ENCODE measurements around the gene VWA8. TPM values are rescaled to one million over a fixed set of nuclear protein-coding genes. Genes with fewer than 3 reads are reported as not detected.

VWA8 gene
- polyA plus RNA-seq, 1 donor (not counting 4 experiments of a cell fraction or from before 2014, with no cell fraction given), result 17.8 TPM

DNA sequence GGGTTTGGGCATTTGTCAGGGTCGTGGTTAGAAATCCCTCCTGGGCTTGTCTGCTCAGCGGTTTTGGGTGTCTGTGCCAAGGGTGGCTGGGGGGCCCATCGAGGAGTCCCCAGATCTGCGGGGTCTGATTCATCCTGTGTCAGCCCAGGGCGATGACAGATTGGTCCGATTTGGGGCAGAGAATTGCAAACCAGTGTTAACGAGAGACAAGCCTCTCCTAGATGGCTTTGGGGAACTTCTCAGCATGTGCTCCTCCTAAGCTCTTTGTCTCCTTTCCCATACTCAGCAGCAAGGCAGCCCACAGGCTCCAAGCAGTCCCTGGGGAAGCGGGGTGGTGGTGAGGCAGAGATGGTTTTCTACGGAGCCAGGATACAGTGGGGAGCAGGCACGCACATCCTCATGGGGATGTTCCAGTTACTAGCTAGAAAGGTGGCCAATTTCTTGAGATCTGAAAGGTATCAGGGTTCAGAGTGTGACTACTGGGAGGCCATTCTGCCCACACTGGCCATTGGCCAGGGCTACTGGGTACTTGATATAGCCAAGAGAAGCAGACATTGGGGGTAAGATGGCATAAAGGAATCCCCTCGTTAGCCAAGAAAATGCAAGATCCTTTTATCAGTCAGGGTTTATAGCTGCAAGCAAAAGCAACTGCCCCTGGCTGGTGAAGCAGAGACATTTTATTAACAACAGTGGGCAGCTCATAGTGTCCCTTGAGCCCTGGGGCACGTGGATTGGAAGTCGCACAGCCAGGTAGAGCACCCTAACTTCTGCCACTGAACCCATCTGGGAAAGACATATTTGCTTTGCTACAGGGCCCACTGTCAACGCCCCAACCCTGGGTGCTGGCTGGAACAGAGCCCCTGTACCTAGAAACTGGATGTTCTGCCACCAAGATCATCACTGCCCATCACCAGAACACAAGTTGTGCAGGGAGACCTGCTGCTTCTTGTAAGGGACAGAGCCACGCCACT, 440.0 kb downstream of the VWA8 start:
- peaks cover 5% of the 10 kb centered on the region for H3K27me3 ChIP-seq (ENCODE audit: control insufficient read depth, extremely low read depth, insufficient read depth, low read length)
- no peak overlapping the region for H3K9ac ChIP-seq (ENCODE audit: control insufficient read depth, extremely low read depth, insufficient read depth, low read length)
- dilution Hi-C loops (cut with MboI; ENCODE audit: extremely low pct_ligation_motif_present, low sequenced_read_pairs), result no loop called here

DNA sequence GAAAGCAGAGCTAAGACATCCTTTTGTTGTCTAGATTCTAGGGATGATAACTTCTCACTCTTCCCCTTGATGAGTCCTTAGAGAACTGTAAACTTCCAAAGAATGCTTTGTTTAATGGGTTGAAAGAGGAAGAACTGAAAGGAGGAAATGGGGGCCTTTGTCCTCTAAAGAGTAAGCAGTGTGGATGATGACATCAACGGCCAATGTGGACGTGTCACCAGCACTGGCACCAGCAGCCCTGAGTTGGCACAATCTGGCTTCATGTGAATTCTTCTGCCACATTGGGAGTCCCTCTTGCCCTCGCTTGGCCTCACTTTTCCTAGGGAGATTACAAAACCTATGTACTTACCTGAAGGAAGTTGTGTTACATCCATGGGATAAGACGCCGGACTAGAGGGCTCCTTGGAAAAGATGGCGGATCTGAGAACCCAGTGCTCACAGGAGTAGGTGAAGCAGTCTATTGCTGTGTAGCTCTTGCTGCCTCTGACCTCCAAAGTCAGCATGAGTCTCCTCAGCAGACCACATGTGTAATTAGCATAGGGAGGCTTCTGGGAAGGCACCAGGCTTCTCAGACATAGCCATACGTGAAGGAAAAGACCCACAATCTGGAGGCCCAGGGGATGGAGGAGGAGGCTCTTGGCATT, 440.8 kb downstream of the VWA8 start:
- no peak overlapping the region for H2AFZ ChIP-seq (ENCODE audit: control insufficient read depth, low read length)
- H4K20me1 ChIP-seq (ENCODE audit: control insufficient read depth, extremely low read depth, insufficient read depth, low read length), result no peaks in the 10 kb centered on the region
- H3K4me3 ChIP-seq (ENCODE audit: control insufficient read depth in 2 of 3, extremely low read depth in 1 of 3, insufficient read depth in 2 of 3, low read depth in 1 of 3, low read length in 3 of 3), result no peak overlapping the region
- no peaks in the 10 kb centered on the region for H3K36me3 ChIP-seq (ENCODE audit: control insufficient read depth in 2 of 2, extremely low read depth in 1 of 2, insufficient read depth in 2 of 2, low read length in 2 of 2)
- no peaks in the 10 kb centered on the region for H3K4me1 ChIP-seq (ENCODE audit: control insufficient read depth, extremely low read depth, insufficient read depth, low read length)
- no peak overlapping the region for H3K9ac ChIP-seq (ENCODE audit: control insufficient read depth, extremely low read depth, insufficient read depth, low read length)
- FAIRE-seq (no peak), DNase-seq (ENCODE audit: low read depth, low spot score) (no peak)
- peaks cover 5% of the 10 kb centered on the region for H3K27me3 ChIP-seq (ENCODE audit: control insufficient read depth, extremely low read depth, insufficient read depth, low read length)
- no peak overlapping the region for H3K4me2 ChIP-seq (ENCODE audit: control insufficient read depth, extremely low read depth, insufficient read depth, low read depth, low read length)
- no peaks in the 10 kb centered on the region for H3K9me3 ChIP-seq (ENCODE audit: control insufficient read depth, low read depth, low read length)
- dilution Hi-C loops (cut with MboI; ENCODE audit: extremely low pct_ligation_motif_present, low sequenced_read_pairs), result no loop called here
- H3K79me2 ChIP-seq (ENCODE audit: control insufficient read depth, insufficient read depth, low read length), result no peaks in the 10 kb centered on the region
- TF ChIP-seq, protein P1, sequence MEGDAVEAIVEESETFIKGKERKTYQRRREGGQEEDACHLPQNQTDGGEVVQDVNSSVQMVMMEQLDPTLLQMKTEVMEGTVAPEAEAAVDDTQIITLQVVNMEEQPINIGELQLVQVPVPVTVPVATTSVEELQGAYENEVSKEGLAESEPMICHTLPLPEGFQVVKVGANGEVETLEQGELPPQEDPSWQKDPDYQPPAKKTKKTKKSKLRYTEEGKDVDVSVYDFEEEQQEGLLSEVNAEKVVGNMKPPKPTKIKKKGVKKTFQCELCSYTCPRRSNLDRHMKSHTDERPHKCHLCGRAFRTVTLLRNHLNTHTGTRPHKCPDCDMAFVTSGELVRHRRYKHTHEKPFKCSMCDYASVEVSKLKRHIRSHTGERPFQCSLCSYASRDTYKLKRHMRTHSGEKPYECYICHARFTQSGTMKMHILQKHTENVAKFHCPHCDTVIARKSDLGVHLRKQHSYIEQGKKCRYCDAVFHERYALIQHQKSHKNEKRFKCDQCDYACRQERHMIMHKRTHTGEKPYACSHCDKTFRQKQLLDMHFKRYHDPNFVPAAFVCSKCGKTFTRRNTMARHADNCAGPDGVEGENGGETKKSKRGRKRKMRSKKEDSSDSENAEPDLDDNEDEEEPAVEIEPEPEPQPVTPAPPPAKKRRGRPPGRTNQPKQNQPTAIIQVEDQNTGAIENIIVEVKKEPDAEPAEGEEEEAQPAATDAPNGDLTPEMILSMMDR (optimal IDR thresholded peaks at IDR 0.05 in 1 of 3, IDR thresholded peaks at IDR 0.05 in 1 of 3, conservative IDR thresholded peaks at IDR 0.05 in 1 of 3; ENCODE audit: extremely low read depth in 1 of 3, insufficient read depth in 2 of 3, low read length in 3 of 3), result no peak
- no peak for TF ChIP-seq EZH2 (IDR thresholded peaks at IDR 0.05; ENCODE audit: low read length)
- H3K27ac ChIP-seq (ENCODE audit: control insufficient read depth, insufficient read depth, low read length), result no peak overlapping the region
- no peaks in the 10 kb centered on the region for H3K9me1 ChIP-seq (ENCODE audit: control insufficient read depth, extremely low read depth, insufficient read depth, low read length)

More for the DNA sequence above, 440.0 kb downstream of the VWA8 start:
- no peak overlapping the region for H3K4me3 ChIP-seq (ENCODE audit: control insufficient read depth in 2 of 3, extremely low read depth in 1 of 3, insufficient read depth in 2 of 3, low read depth in 1 of 3, low read length in 3 of 3)
- no peak overlapping the region for H3K27ac ChIP-seq (ENCODE audit: control insufficient read depth, insufficient read depth, low read length)
- no peaks in the 10 kb centered on the region for H3K4me1 ChIP-seq (ENCODE audit: control insufficient read depth, extremely low read depth, insufficient read depth, low read length)
- no peaks in the 10 kb centered on the region for H3K36me3 ChIP-seq (ENCODE audit: control insufficient read depth in 2 of 2, extremely low read depth in 1 of 2, insufficient read depth in 2 of 2, low read length in 2 of 2)
- FAIRE-seq (no peak), DNase-seq (ENCODE audit: low read depth, low spot score) (no peak)
- H3K9me3 ChIP-seq (ENCODE audit: control insufficient read depth, low read depth, low read length), result no peaks in the 10 kb centered on the region
- no peak overlapping the region for H2AFZ ChIP-seq (ENCODE audit: control insufficient read depth, low read length)
- H3K9me1 ChIP-seq (ENCODE audit: control insufficient read depth, extremely low read depth, insufficient read depth, low read length), result no peaks in the 10 kb centered on the region
- no peaks in the 10 kb centered on the region for H4K20me1 ChIP-seq (ENCODE audit: control insufficient read depth, extremely low read depth, insufficient read depth, low read length)
- TF ChIP-seq EZH2 (IDR thresholded peaks at IDR 0.05; ENCODE audit: low read length), result no peak
- TF ChIP-seq, protein P1 (optimal IDR thresholded peaks at IDR 0.05 in 1 of 3, IDR thresholded peaks at IDR 0.05 in 1 of 3, conservative IDR thresholded peaks at IDR 0.05 in 1 of 3; ENCODE audit: extremely low read depth in 1 of 3, insufficient read depth in 2 of 3, low read length in 3 of 3), result no peak
- no peak overlapping the region for H3K4me2 ChIP-seq (ENCODE audit: control insufficient read depth, extremely low read depth, insufficient read depth, low read depth, low read length)
- H3K79me2 ChIP-seq (ENCODE audit: control insufficient read depth, insufficient read depth, low read length), result no peaks in the 10 kb centered on the region

Small RNA genes within 50 kb of the gene (small RNA-seq; reads per million reads assigned to genes)
- 0 reads per million in 3 experiments for gene RN7SL515P (ENCODE audit: insufficient read length in 3 of 3, low read depth in 3 of 3, low replicate concordance in 1 of 3)
- gene RNU6-74P (ENCODE audit: insufficient read length in 3 of 3, low read depth in 3 of 3, low replicate concordance in 1 of 3), result 0 reads per million in 3 experiments
- 0 reads per million in 3 experiments for gene RPS28P8 (ENCODE audit: insufficient read length in 3 of 3, low read depth in 3 of 3, low replicate concordance in 1 of 3)

Other genes with a start within 250 kb of the VWA8 start
- 8.1 to 12.8 TPM (median 12.5 TPM) in 3 replicates for gene DGKH, start 87.5 kb upstream of the VWA8 start, polyA plus RNA-seq